ENCODE results near the gene SORL1.

The SORL1 gene

DNA sequence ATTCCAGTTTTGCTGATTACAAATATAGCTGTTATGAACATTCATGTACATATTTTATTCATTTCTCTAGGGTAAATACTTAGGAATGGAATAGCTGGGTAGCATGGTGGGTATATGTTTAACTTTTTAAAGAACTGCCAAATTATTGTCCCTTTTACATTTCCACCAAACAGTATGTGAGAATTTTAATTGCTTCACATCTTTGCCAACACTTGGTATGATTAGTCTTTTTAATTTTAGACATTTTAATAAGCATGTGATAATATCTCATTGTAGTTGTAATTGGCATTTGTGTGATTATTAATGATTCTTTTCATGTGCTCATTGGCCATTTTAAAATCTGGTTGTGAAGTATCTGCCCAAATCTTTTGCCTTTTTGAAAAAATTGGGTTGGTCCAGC lies 73.3 kb downstream of the SORL1 start:
- no peak overlapping the region for H3K4me3 ChIP-seq (ENCODE audit: control insufficient read depth, low read depth, low read length)
- no peak for DNase-seq (ENCODE audit: low read depth)
- TF ChIP-seq, protein P1, sequence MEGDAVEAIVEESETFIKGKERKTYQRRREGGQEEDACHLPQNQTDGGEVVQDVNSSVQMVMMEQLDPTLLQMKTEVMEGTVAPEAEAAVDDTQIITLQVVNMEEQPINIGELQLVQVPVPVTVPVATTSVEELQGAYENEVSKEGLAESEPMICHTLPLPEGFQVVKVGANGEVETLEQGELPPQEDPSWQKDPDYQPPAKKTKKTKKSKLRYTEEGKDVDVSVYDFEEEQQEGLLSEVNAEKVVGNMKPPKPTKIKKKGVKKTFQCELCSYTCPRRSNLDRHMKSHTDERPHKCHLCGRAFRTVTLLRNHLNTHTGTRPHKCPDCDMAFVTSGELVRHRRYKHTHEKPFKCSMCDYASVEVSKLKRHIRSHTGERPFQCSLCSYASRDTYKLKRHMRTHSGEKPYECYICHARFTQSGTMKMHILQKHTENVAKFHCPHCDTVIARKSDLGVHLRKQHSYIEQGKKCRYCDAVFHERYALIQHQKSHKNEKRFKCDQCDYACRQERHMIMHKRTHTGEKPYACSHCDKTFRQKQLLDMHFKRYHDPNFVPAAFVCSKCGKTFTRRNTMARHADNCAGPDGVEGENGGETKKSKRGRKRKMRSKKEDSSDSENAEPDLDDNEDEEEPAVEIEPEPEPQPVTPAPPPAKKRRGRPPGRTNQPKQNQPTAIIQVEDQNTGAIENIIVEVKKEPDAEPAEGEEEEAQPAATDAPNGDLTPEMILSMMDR (IDR thresholded peaks at IDR 0.05; ENCODE audit: control insufficient read depth, insufficient read depth, low read depth, low read length, missing control alignments) = no peak

DNA sequence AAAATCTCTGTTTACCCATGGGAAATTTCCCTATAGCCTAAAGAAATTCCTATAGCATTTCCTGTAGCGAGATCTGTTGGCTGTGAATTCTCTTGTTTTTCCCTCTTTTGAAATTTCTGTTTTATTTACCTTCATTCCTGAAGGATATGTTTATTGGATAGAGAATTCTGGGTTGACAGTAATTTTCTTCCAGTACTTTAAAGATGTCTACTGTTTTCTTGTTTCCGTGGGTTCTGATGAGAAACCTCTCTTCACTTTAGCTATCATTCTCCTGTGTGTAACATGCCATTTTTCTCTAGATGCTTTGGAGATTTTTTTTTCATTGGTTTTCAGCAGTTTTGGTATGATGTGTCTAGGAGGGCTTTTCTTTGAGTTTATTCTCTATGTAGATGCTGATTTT lies 78.1 kb downstream of the SORL1 start:
- DNase-seq (ENCODE audit: low read depth) = no peak
- no peak overlapping the region for H3K4me3 ChIP-seq (ENCODE audit: control insufficient read depth, low read depth, low read length)
- TF ChIP-seq, protein P1 (IDR thresholded peaks at IDR 0.05; ENCODE audit: control insufficient read depth, insufficient read depth, low read depth, low read length, missing control alignments) = no peak

- DNase-seq (ENCODE audit: low read depth) = no peak
- TF ChIP-seq, protein P1 (IDR thresholded peaks at IDR 0.05; ENCODE audit: control insufficient read depth, insufficient read depth, low read depth, low read length, missing control alignments) = no peak
- no peak overlapping the region for H3K4me3 ChIP-seq (ENCODE audit: control insufficient read depth, low read depth, low read length)
Measured at GRCh38 chr11:121533601-121534000, 81.5 kb downstream of the SORL1 start.

- DNase-seq (ENCODE audit: low read depth) = no peak
- TF ChIP-seq, protein P1 (IDR thresholded peaks at IDR 0.05; ENCODE audit: control insufficient read depth, insufficient read depth, low read depth, low read length, missing control alignments) = peak; percentile 64
Measured at GRCh38 chr11:121534131-121535093, 82.3 kb downstream of the SORL1 start.

DNA sequence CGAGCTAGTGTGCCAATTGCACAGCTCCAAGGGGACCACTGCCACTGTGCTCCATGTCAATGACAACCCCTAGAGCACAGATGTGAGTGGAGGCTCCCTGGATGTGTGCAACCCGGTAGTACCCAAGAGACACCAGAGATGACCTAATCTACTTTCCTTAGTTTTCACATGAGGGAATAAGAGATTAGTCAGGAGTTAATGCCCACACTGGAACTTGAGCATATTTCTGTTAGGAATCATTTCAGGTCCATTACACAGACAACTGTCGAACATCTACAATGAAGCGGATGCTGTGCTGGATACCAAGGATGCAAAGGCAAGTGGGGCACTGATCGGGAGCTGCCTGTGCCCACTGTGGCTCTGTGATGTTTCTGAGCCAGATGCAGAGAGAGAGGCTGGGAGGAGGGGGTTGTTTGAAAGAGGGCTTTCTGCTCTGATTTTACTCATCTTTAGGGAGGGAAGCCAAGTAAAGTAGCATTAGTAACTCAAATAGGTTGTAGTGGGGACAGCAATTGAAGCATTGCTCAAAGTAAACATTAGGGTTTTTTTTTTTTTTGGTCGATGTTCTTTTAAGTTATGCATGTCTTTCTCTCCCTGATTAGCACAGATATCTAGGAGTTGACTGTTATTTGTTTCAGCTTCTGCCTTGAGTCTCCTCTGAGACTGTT lies 83.1 kb downstream of the SORL1 start:
- no peak for DNase-seq (ENCODE audit: low read depth)
- TF ChIP-seq, protein P1 (IDR thresholded peaks at IDR 0.05; ENCODE audit: control insufficient read depth, insufficient read depth, low read depth, low read length, missing control alignments) = no peak
- H3K4me3 ChIP-seq (ENCODE audit: control insufficient read depth, low read depth, low read length) = no peak overlapping the region

More at GRCh38 chr11:121534131-121535093, 82.3 kb downstream of the SORL1 start:
- no peak overlapping the region for H3K4me3 ChIP-seq (ENCODE audit: control insufficient read depth, low read depth, low read length)

DNA sequence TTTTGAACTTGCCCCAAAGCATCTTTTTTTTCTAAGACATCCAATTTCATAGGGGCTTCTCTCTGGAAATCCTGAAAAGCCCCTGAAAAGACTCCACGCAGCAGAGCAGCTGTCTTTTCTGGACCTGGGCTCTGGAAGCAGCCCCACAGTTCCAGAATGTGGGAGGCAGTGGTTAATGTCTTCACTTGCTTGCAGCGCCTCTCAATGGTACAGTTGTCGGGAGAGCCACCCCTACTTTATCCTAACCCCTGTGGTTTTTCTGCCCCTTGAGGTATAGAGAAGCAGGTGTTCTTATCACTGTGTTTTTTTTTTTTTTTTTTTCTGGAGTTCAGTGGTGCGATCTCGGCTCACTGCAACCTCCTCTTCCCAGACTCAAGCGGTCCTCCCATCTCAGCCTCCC lies 84.0 kb downstream of the SORL1 start:
- H3K4me3 ChIP-seq (ENCODE audit: control insufficient read depth, low read depth, low read length) = no peak overlapping the region
- DNase-seq (ENCODE audit: low read depth) = no peak
- TF ChIP-seq, protein P1 (IDR thresholded peaks at IDR 0.05; ENCODE audit: control insufficient read depth, insufficient read depth, low read depth, low read length, missing control alignments) = no peak
